Stimulated activated naive CD8-positive, alpha-beta T cell treated with anti-CD3 and anti-CD28 coated beads, Interleukin-15, Interleukin-2, amounts not matched to agents 100 U/mL and 50 U/mL, for 24 hours (primary cell): ENCODE results near the gene KSR1.
"Not testable (repeated sequence)": the region's sequence is repeated elsewhere in the genome, so short reads cannot be mapped to it uniquely, and the experiment has no call there.

Experiments used
- ATAC-seq: fragments of 150-1000 bp; cut with Tn5 transposase; one replicate; pipeline ENCODE4 v1.10.0; 2021
- DNase-seq: peaks from one replicate; pipeline ENCODE4 v3.0.0; 2021

Gene KSR1

DNA sequence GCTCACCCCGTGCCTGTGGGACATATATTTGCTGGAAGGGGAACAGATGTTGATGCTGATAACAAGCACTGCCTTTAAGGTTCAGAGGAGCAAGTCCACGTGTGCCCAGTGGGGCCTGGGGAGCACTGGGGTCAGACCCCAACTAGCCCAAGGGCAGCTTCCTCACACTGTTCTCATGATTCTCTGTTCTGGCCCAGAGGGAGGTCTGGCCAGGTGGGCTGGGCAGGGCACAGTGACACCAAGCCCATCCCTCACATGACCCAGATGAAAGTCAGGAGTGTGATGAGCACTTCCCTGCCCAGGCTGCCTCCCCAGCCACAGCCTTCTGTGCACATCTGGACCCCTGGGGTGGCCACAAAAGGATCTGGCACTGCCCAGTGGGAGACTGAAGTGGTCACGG lies 29.8 kb upstream of the KSR1 start:
- not testable (repeated sequence) for ATAC-seq, DNase-seq

DNA sequence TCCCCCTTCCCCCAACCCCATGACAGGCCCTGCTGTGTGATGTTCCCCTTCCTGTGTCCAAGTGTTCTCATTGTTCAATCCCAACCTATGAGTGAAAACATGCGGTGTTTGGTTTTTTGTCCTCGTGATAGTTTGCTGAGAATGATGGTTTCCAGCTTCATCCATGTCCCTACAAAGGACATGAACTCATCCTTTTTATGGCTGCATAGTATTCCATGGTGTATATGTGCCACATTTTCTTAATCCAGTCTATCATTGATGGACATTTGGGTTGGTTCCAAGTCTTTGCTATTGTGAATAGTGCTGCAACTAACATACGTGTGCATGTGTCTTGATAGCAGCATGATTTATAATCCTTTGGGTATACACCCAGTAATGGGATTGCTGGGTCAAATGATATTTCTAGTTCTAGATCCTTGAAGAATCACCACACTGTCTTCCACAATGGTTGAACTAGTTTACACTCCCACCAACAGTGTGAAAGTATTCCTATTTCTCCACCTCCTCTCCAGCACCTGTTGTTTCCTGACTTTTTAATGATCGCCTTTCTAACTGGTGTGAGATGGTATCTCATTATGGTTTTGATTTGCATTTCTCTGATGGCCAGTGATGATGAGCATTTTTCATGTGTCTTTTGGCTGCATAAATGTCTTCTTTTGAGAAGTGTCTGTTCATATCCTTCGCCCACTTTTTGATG lies 28.9 kb upstream of the KSR1 start:
- not testable (repeated sequence) for ATAC-seq

DNA sequence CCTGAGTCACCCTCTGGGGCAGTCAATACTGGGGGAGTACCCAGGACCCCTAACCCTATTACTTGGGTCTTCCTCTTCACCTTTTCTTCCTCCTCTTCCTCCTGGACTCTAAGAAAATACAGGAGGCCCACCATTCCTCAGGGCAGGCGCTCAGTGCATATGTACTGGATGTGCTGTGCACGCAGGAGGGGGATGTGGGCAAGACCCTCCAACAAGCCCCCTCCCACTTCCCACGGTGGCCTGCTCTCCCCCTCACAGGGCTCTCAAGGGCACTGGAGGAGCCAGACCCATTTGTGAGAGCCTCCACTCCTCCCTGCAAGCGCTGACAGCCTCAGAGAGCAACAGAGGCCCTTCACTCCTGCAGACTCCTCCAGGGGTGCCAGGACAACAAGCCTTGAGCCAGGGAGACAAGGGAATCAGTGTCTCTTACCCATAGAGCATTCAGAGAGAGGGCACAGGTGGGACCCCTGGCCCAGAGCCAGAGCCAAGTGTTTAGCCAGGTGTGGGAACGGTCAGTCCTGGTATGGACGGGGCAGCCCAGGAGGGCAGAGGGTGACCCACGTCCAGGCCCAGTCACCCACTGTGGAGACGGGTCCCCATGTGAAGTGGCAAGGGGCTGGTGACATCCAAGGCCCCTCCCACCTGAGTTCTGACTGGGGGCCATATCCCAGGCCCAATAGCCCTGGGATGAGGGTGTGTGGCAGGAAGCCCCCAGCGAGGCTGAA lies 27.3 kb upstream of the KSR1 start:
- no peak for DNase-seq
- ATAC-seq = no peak

More for the DNA sequence above, 28.9 kb upstream of the KSR1 start:
- not testable (repeated sequence) for DNase-seq

DNA sequence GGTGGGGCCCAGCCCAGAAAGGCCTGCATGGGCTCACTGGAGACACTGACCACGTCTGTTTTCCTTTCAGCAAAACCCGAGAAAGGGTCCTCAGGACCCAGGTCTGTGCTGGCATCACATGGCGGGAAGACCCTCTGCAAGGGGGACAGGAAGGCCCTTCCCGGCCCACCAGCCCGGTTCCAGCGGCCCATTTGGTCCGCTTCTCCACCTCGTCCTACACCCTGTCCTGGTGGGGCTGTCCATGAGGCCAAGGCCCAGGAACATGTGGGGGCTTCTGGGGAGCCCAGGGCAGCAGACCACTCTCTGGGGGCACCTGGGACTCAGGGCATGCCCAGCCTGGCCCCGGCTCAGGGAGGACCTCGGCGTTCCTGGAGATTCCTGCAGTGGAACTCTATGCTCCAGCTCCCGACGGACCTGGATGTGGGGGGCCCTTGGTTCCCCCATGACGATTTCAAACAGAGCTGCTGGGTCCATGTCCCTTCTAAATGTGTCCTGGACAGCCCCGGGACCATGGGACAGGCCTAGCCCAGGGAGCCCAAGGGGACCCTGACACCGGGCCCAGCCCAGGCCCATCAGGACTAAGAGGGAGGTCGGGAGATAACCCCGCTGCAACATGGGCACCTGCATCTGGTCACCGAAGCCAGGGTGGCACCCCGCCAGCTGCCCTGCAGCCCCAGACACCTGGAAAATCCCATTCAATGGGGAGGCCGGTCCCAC lies 26.4 kb upstream of the KSR1 start:
- ATAC-seq (no peak), DNase-seq (no peak)

DNA sequence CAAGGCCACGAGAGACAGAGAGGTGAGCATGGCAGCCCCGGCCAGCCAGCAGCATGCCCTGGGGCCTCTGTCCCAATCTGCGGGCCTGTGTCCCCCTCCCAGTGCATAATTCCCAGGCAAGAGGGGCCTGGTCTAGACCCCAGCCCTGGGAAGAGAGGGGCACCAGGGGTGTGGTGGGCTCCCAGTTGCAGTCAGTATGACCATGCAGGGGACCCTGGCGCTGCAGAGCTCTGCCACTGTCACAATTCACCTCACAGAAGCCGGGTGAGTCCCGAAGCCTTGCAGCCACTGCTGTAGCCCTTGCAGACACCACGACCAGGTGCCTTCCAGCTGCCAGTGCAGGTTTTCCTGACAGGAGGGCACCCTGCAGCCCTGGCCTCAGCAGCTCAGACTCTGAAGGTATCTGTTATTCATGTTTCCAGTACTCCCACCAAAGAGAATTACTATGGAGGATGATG lies 25.8 kb upstream of the KSR1 start:
- ATAC-seq (no peak), DNase-seq (no peak)

DNA sequence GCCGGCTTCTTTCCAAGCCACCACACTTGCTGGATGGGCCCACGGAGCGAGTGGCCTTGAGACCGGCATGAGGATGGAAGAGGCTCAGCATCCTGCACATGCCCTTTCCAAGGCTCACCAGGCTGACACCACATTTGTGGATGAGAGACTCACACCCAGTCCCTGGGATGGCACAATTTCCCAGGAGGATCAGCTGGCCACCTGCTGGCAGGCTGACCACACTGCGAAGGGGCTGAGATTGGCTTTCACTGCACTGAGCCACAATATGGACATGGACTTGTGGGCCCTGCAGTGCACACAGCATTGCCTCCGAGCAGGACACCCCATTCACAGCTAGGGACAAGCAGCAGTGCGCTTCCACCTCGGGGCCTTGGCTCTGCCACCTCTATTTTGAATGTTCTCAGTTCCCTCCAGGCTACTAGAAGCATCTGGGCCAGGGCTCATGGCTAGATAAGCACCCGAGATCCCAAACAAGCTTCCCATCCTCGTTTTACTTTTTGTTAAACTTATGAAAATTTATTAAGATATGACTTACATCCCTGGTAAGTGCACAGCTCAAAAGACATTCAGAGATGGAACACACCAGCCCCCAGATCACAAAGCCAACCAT lies 25.3 kb upstream of the KSR1 start:
- DNase-seq = no peak
- ATAC-seq = no peak

DNA sequence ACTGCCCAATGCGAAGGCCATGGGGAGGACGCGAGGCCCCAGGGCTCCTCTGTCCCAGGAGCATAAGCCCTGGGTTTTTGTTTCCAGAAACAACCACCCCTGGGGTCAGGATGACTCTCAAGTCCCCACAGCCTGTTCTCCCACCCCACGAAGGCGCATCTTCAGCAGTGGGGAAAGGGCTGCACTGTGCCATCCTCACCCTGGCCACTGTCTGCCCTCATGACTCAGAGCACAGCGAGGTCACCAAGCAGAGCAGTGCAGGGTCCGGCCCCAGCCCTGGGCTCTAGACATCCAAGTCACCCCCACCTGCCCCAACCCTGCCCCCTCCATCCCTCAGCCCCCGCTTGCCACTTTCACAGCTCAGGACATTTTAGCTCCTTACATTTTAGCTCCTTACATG lies 22.7 kb upstream of the KSR1 start:
- ATAC-seq (no peak), DNase-seq (no peak)

DNA sequence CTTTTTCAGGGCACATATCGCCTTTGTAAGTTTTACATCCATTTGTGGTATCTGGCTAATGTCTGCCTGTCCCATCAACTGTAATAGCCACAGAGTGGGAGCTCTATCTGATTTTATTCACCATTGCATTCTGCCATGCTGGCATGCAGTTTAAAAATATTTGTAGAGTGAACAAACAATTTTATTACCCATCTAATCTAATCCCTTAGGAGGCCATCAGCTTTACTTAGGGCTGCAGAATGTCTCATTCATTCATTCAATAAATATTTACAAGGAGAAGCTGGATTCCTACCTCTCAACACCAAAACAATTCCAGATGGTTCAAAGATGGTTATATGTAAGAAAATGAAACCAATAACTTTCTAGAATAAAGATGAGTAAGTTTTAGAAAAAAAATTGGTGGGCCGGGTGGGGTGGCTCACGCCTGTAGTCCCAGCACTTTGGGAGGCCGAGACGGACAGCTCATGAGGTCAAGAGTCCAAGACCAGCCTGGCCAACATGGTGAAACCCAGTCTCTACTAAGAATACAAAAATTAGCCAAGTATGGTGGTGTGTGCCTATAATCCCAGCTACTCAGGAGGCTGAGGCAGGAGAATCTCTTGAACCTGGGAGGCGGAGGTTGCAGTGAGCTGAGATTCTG lies 20.7 kb upstream of the KSR1 start:
- not testable (repeated sequence) for ATAC-seq, DNase-seq

DNA sequence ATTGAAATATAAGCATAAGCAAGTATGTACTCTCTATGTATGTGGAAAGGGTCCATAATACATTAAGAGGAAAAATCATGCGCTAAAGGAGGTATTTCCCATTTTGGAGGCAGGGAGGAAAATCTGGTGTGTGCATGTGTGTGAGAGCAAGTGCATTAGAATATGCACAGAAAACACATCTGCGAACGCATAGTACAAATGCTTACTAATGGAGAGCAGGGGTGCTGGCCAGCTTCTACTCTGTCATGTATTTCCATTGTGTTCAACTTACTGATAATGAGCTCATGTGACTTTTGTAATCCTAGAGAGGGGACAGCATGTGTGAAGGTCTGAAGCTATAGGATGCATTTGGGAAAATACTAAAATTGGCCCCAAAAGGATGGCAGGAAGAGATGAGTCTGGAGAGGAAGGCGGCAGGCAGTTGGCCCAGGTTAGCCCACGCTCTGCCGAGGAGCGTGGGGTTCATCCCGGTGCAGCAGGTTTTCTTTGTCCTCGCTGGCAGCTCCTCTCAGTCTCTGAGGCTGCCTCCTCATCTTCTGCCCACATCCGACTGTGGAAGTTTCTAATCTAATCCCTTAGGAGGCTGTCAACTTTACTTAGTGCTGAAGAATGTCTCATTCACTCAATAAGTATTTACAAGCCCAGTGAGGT lies 17.8 kb upstream of the KSR1 start:
- no peak for DNase-seq
- ATAC-seq = no peak

DNA sequence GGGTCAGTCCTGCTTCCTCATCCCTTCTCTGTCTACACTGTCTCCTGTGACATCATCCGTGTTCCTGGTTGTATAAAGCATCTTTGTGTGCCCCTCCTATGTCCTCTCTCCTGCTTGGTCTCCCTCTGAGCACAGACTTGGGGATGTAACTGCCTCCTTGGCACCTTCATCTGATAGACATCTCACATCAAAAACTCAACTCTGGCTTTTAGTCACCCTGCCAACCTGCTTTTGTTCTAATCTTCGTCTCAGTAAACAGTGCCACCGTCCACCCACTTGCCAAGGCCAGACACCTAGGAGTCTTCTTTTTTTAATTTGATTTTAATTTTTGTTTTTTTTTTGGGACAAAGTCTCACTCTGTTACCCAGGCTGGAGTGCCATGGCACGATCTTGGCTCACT lies 16.9 kb upstream of the KSR1 start:
- ATAC-seq = no peak

DNA sequence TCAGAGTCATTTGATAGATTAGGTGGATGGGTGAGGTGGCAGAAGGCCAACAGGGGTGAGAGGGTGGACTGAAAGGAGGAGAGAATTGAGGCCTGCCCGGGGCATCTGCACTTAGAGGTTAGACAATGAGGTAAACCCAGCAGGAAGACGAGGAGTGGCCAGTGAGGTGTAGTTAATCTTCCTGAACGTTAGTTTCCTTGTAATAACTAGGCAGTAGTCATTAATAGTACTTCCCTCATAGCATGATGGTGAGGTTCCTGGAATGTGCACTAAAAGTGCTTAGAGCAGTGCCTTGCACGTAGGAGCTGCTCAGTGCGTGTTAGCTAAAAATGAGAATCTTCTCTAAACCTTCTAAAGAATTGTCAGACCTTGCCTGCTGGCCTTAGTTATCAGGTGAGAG lies 13.5 kb upstream of the KSR1 start:
- ATAC-seq (no peak), DNase-seq (no peak)

More for the DNA sequence above, 16.9 kb upstream of the KSR1 start:
- no peak for DNase-seq

DNA sequence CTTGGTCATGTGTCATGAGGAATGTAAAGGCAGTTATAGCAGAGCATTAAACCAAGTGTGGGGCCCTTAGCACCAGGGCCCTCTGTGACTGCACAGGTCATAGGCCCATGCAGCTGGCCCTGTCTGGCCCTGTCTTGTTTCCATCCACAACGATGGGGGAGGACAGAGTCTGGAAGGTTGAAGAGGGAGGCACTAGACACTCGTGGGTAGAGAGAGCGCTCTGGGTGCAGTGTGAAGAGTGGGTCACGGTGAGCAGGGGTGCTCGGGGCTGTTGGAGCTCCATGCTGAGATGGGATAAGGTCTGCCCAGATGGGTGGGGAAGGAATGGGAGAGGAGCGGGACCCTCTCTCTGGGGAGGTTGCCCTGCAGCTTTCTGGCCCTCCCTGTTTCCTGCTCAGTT lies 12.8 kb upstream of the KSR1 start:
- ATAC-seq (no peak), DNase-seq (no peak)

DNA sequence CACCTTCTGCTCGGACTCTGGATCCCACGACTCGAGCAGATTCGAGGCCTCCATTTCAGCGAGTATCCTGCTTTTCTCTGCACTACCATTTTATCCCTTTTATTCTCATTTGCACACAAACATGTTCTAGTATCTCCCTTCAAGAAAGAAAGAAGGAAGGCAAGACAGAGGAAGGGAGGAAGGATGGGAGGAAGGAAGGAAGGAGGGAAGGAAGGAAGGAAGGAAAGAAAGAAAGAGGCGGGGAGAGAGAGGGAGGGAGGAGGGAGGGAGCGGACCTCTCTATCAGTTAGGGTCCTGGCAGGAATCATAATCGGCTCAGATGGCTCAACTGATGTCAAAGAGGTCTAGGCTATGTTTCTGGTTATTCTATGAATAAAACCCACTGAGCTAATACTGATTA lies 10.3 kb upstream of the KSR1 start:
- no peak for ATAC-seq
- DNase-seq = no peak

DNA sequence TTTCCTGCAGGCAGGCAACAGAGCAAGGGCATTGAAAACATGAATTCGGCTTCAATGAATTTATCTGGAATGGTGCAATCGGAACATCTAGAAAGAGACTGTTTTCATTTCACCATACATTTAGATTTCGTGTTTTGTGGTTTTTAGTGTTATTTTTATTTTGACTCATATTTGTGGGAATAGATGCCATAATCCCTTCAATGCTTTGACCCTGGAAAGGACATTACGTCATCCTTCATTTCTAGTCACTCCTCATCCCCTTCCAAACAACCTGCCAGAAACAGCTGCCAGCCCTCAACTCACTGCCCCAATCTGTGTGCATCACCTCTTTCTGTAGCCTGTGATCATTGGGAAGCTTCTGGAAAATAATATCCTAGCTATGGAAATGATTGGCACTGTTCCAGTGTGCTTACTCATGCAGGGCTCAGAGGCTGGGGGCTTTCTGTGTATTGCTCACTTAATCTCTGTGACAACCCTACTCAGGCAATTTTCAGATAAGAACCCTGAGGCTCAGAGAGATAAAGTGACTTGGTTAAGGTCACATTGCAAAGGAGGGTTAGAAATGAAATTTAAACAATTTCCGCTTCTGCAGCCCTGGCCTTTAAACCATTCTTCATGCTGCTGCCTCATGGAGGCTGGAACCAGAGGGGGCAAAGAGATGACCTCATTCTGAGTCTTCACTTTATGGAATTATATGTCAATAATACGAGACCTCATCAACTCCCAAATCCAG lies 9.5 kb upstream of the KSR1 start:
- no peak for DNase-seq
- no peak for ATAC-seq

DNA sequence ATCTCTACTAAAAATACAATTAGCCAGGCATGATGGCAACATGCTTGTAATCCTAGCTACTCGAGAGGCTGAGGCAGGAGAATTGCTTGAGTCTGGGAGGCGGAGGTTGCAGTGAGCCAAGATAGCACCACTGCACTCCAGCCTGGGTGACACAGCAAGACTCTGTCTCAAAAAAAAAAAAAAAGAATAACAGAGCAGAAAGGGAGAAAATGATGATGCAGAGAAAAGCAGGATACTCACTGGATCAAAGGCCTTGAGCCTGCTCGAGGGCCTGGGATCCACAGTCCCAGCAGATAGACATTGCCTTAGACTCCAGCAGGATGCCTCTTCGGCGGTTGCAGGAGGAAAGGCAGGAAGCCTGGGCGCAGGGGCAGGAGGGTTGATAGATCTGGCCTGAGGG lies 7.7 kb upstream of the KSR1 start:
- ATAC-seq, DNase-seq: not testable (repeated sequence)

DNA sequence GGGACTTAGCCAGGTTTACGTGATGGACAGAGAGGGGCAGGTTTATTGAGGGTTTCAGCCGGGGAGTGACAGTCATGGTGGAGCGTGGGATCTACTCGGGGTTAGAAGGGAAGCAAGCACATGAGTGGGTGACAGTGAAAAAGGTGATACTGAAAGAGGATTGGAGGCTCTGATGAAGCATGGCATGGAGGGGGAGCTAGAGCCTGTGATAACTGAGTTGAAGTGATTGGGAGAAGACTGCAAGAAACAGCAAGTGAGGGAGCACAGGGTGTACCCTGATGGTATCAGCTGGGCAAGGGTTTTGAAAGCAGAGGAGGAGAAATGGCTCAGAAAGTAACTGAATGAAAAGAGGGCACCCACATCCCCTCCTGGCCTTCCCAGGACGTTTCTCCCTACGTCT lies 6.7 kb upstream of the KSR1 start:
- DNase-seq (no peak), ATAC-seq (no peak)

DNA sequence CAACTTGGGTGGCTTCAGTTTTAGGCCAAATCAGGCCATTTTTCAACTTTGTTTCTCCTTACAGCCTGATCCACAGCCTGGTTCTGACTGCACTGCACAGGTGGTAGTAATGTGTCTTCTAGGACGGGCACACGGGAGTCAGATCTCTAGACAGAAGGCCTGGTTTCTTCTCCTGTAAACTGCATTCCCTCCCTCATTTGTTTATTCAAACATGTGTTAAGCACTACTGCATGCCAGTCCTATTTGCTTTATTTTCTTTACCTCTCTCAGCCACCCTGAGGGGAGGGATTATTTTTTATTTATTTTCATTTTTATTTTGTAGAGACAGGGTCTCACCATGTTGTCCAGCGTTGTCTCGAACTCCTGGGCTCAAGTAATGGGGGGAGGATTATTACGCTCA lies 6.3 kb upstream of the KSR1 start:
- no peak for DNase-seq
- no peak for ATAC-seq

DNA sequence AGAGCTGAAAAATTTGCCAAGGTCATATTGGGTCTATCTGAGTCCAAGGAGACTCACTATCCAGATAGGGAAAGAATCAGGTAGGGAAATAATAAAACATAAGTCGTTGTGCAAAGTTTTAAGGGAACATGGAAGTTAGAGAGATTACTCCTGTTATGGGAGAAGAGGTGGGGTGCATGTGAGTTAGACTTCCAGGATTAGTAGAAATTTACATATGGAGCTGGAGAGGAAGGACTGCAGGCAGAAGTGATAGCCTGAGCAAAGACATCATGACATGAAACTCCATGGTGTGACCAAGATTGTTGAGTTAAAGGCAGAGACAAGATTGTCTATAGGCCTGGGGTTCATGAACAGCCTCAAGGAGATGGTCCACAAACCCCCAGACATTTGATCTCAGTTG lies 5.8 kb upstream of the KSR1 start:
- ATAC-seq (no peak), DNase-seq (no peak)

DNA sequence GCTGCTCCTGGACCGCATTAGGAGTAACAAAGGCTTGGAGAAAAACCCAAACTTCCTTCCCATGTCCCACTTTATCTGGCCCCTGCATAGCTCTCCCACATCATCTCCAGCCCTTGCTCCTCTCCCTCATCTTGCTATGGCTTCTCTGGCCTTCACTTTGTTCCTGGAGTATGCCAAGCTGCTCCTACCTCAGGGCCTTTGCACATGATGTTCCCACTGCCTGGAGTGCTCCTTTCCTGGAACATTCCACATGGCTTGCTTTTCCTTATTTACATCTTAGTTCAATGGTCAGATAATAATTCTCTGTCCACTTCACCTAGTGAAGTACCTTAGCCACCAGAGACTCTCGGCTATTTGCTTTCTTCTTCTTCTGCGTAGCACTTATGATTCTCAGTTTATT lies 4.3 kb upstream of the KSR1 start:
- no peak for ATAC-seq
- DNase-seq = no peak

DNA sequence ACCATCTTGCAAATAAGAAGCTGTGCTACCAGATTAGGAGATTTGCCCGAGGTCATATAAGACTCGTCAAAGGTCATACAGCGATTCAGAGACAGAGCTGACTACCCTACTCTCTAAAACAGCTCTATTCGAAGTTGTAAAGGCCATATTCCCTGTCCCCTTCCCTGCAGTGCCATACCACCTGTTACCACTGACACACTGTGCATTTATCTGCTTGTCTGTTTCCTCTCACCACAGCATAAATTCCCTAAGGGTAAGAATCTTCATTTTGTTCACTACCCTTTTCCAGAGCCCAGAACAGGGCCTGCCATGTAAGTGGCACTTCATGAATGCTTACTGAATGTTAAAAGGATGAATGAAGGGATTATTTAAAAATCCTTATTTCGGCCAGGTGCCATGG lies 3.4 kb upstream of the KSR1 start:
- ATAC-seq (no peak), DNase-seq (no peak)

DNA sequence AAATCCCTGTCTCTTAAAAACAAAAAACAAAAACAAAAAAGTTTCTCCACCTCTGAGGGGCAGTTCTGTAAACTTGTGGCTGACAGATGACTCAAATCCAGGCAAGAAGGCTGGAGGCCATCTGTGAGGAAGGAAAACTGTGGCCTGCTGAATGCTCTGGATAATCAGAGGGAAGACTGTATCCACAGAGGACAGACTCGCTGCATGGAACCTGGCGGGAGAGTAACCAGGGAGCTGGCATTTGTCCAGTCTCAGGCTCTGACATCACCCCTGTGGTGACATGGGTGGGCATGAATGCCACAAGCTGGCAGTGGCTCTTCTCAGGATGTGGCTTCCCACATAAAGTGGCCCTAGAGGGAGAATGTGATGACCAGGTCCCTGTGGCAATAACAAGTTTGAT lies 2.8 kb upstream of the KSR1 start:
- no peak for ATAC-seq
- no peak for DNase-seq
